GM19467 (cell line): ENCODE data around the gene LTBP3.
A peak's percentile ranks its signal among the peaks of the same experiment; 100 is the strongest.

Source experiments
- ATAC-seq: cut with Tn5 transposase; IDR thresholded peaks from one replicate; pipeline ENCODE4 v1.9.1; 2021; ENCODE audit warnings: mild to moderate bottlenecking, moderate library complexity; ENCODE audit not compliant: unreplicated experiment

The LTBP3 gene

GRCh38 chr11:65498727-65498976 lies 59.5 kb downstream of the LTBP3 start:
- ATAC-seq: no peak

GRCh38 chr11:65498042-65498726 lies 60.0 kb downstream of the LTBP3 start:
- no peak for ATAC-seq

- ATAC-seq: peak; percentile 50
Observed at GRCh38 chr11:65497141-65498041, 60.8 kb downstream of the LTBP3 start.

GRCh38 chr11:65496304-65497140 lies 61.6 kb downstream of the LTBP3 start:
- ATAC-seq: no peak

GRCh38 chr11:65493367-65494176 lies 64.6 kb downstream of the LTBP3 start:
- ATAC-seq: no peak

- ATAC-seq: no peak
Observed at GRCh38 chr11:65492637-65493366, 65.4 kb downstream of the LTBP3 start.

GRCh38 chr11:65492387-65492636 lies 65.8 kb downstream of the LTBP3 start:
- ATAC-seq: no peak

GRCh38 chr11:65491614-65492386 lies 66.4 kb downstream of the LTBP3 start:
- no peak for ATAC-seq

- no peak for ATAC-seq
Observed at GRCh38 chr11:65491163-65491465, 67.0 kb downstream of the LTBP3 start.

GRCh38 chr11:65489706-65490320 lies 68.3 kb downstream of the LTBP3 start:
- no peak for ATAC-seq

GRCh38 chr11:65489035-65489705 lies 69.0 kb downstream of the LTBP3 start:
- no peak for ATAC-seq
